GM10248 (cell line): ENCODE data around the gene MAP3K3.

Experiments
- CTCF ChIA-PET: fragments of 300-600 bp; sonication (Branson Sonifier 250); formaldehyde crosslinking; extraction: SDS; loops from one replicate; lab custom pipeline; 2021; ENCODE audit warnings: antibody characterized with exemption; lab: Yijun Ruan, JAX
- POLR2A ChIA-PET: fragments of 350-650 bp; sonication (Branson Sonifier 250); formaldehyde crosslinking; extraction: SDS; loops from one replicate; lab custom pipeline; 2020; ENCODE audit warnings: antibody characterized with exemption; lab: Yijun Ruan, JAX
- DNase-seq: peaks from one replicate; pipeline ENCODE4 v3.0.0; 2012; ENCODE audit errors: extremely low spot score
- CTCF ChIP-seq: IDR thresholded peaks from 2 replicates; pipeline ENCODE4 v1.5.1; 2012; ENCODE audit warnings: mild to moderate bottlenecking, low read depth; ENCODE audit errors: extremely low read depth, missing control alignments, control extremely low read depth

Gene MAP3K3

GRCh38 chr17:63621684-63622573 lies at the start of gene MAP3K3:
Gene MAP3K3, plus strand, starts transcription at chr17:63622417. Its CDS starts 343 bp downstream, at chr17:63622760.
- DNase-seq: peak; percentile 99
- peak; percentile 8 for TF ChIP-seq CTCF
- CTCF ChIA-PET: interaction anchor here (0.9 to 3.2 kb wide), 9 partner anchors 9 to 227 kb away, joined by 3 to 29 read pairs (median 5); no protein-coding TSS in a partner anchor
- POLR2A ChIA-PET: interaction anchor here (0.9 to 1.4 kb wide), 3 partner anchors 10 to 152 kb away, joined by 3 to 5 read pairs (median 5); partner anchors contain the start of genes CCDC47 and DCAF7

GRCh38 chr17:63573634-63574033 lies 48.6 kb upstream of the MAP3K3 start:
- POLR2A ChIA-PET: no interaction called here
- CTCF ChIA-PET: interaction anchor here (1.4 kb wide), 1 partner anchor 8 kb away, joined by 3 read pairs; no protein-coding TSS in a partner anchor
- TF ChIP-seq CTCF: no peak
- DNase-seq: no peak

- POLR2A ChIA-PET: interaction anchor here (0.6 kb wide), 1 partner anchor 151 kb away, joined by 5 read pairs; no protein-coding TSS in a partner anchor
- DNase-seq: no peak
- no peak for TF ChIP-seq CTCF
- CTCF ChIA-PET: interaction anchor here (1.3 to 1.8 kb wide), 3 partner anchors 13 to 17 kb away, joined by 4 to 7 read pairs (median 4); no protein-coding TSS in a partner anchor
Observed at GRCh38 chr17:63578027-63578768, 44.0 kb upstream of the MAP3K3 start.

- ChIA-PET CTCF (interaction anchor here (1.3 to 1.8 kb wide), 3 partner anchors 12 to 18 kb away, joined by 4 to 7 read pairs (median 4); no protein-coding TSS in a partner anchor), POLR2A (no interaction called here)
- no peak for DNase-seq
- no peak for TF ChIP-seq CTCF
Observed at GRCh38 chr17:63578769-63579111, 43.5 kb upstream of the MAP3K3 start.

GRCh38 chr17:63579633-63580032 lies 42.6 kb upstream of the MAP3K3 start:
- POLR2A ChIA-PET: no interaction called here
- no peak for TF ChIP-seq CTCF
- no peak for DNase-seq
- CTCF ChIA-PET: interaction anchor here (1.3 to 1.8 kb wide), 2 partner anchors 11 to 19 kb away, joined by 4 read pairs; no protein-coding TSS in a partner anchor

DNA sequence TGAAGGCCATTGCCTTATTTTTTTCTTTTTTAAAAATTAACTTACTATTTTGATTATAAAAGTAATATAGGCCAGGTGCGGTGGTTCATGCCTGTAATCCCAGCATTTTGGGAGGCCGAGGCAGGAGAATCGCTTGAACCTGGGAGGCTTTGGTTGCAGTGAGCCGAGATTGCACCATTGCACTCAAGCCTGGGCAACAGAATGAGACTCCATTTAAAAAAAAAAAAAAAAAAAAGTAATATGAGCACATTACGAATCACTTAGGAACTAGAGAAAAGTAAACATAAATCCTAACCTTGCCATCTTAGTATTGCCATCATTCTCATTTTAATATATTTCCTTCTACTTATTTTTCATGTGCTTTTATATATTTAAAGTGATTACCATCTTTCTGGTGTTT lies 34.4 kb upstream of the MAP3K3 start:
- ChIA-PET POLR2A (no interaction called here), CTCF (interaction anchor here (1.7 kb wide), 1 partner anchor 24 kb away, joined by 3 read pairs; no protein-coding TSS in a partner anchor)
- no peak for DNase-seq
- no peak for TF ChIP-seq CTCF
